LoVo (cell line): Measurements from ENCODE around the gene DIP2C.
A peak's percentile ranks its signal among the peaks of the same experiment; 100 is the strongest.
"Not testable (repeated sequence)": the region's sequence is repeated elsewhere in the genome, so short reads cannot be mapped to it uniquely, and the experiment has no call there.

Experiments used
- DNase-seq: peaks from one replicate; pipeline ENCODE4 v3.0.0-alpha.2; 2016; ENCODE audit warnings: low spot score

Gene DIP2C

GRCh38 chr10:514137-514671 lies 175.3 kb downstream of the DIP2C start:
- DNase-seq: no peak

GRCh38 chr10:513393-513792 lies 176.1 kb downstream of the DIP2C start:
- DNase-seq: no peak

GRCh38 chr10:512661-513060 lies 176.8 kb downstream of the DIP2C start:
- DNase-seq: not testable (repeated sequence)

- DNase-seq: no peak
Observed at GRCh38 chr10:511849-512191, 177.6 kb downstream of the DIP2C start.

GRCh38 chr10:511101-511848 lies 178.2 kb downstream of the DIP2C start:
- peak; percentile 77 for DNase-seq

- DNase-seq: no peak
Observed at GRCh38 chr10:510415-510881, 179.0 kb downstream of the DIP2C start.

GRCh38 chr10:509361-510102 lies 179.9 kb downstream of the DIP2C start:
- no peak for DNase-seq

- no peak for DNase-seq
Observed at GRCh38 chr10:508726-509125, 180.7 kb downstream of the DIP2C start.

GRCh38 chr10:507908-508444 lies 181.5 kb downstream of the DIP2C start:
- DNase-seq: no peak

- DNase-seq: no peak
Observed at GRCh38 chr10:507355-507699, 182.1 kb downstream of the DIP2C start.

- DNase-seq: no peak
Observed at GRCh38 chr10:506451-507354, 182.8 kb downstream of the DIP2C start.

GRCh38 chr10:505419-505818 lies 184.0 kb downstream of the DIP2C start:
- DNase-seq: no peak

- DNase-seq: no peak
Observed at GRCh38 chr10:504806-505205, 184.7 kb downstream of the DIP2C start.

- no peak for DNase-seq
Observed at GRCh38 chr10:504121-504611, 185.3 kb downstream of the DIP2C start.

- no peak for DNase-seq
Observed at GRCh38 chr10:501596-501995, 187.9 kb downstream of the DIP2C start.

GRCh38 chr10:500876-501275 lies 188.6 kb downstream of the DIP2C start:
- no peak for DNase-seq

GRCh38 chr10:499991-500390 lies 189.5 kb downstream of the DIP2C start:
- no peak for DNase-seq

- no peak for DNase-seq
Observed at GRCh38 chr10:498760-499435, 190.6 kb downstream of the DIP2C start.

- no peak for DNase-seq
Observed at GRCh38 chr10:497898-498451, 191.5 kb downstream of the DIP2C start.

- DNase-seq: no peak
Observed at GRCh38 chr10:497289-497688, 192.2 kb downstream of the DIP2C start.

- DNase-seq: no peak
Observed at GRCh38 chr10:494556-494955, 194.9 kb downstream of the DIP2C start.
